ENCODE data around the gene APOBEC3B.
"Not testable (repeated sequence)": the region's sequence is repeated elsewhere in the genome, so short reads cannot be mapped to it uniquely, and the experiment has no call there.

DNA sequence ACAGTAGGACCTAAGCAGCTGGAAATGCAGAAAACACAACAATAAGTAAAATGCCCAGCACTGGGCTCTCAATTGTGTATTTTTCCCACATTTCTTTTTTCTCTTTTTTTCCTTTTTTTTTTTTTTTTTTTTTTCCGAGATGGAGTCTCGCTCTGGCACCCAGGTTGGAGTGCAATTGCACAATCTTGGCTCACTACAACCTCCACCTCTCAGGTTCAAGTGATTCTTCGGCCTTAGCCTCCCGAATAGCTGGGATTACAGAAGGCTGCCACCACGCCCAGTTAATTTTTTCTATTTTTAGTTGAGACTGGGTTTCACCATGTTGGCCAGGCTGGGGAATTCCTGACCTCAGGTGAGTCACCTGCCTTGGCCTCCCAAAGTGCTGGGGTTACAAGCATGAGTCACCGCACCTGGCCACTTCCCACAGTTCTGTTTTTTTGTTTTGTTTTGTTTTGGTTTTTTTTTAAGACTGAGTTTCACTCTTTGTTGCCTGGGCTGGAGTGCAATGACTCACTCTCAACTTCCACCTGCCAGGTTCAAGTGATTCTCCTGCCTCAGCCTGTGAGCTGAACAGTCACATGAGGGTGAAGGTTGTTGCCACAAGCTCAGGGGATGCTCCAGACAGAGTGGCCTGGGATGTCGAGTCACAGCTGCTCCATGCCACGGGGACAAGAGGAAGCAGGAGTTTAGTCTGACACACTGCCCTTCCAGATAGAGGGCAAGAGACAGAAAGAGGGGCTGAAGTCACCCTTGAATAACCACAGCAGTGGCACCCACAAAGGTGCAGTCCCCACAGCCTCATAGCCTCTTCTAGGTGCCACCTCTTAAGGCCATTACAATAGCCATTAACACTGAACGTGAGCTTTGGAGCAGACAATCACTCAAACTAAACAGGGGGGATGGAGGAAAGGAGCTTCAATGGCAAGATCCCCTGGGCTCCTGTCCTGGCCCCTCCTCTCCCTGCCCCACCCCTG, 2.9 kb downstream of the APOBEC3B start:
- TF ChIP-seq, protein P1, sequence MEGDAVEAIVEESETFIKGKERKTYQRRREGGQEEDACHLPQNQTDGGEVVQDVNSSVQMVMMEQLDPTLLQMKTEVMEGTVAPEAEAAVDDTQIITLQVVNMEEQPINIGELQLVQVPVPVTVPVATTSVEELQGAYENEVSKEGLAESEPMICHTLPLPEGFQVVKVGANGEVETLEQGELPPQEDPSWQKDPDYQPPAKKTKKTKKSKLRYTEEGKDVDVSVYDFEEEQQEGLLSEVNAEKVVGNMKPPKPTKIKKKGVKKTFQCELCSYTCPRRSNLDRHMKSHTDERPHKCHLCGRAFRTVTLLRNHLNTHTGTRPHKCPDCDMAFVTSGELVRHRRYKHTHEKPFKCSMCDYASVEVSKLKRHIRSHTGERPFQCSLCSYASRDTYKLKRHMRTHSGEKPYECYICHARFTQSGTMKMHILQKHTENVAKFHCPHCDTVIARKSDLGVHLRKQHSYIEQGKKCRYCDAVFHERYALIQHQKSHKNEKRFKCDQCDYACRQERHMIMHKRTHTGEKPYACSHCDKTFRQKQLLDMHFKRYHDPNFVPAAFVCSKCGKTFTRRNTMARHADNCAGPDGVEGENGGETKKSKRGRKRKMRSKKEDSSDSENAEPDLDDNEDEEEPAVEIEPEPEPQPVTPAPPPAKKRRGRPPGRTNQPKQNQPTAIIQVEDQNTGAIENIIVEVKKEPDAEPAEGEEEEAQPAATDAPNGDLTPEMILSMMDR (IDR thresholded peaks at IDR 0.05), result not testable (repeated sequence)
- not testable (repeated sequence) for TF ChIP-seq POLR2A (IDR thresholded peaks at IDR 0.05)

Data from Peyer's patch (tissue), 4 donors.